Mammary epithelial cell (primary cell): ENCODE data around the gene SEC63.

ENCODE experiments used
- CTCF ChIP-seq, 2 donors: IDR thresholded peaks in 1 of 2; conservative IDR thresholded peaks in 1 of 2; 2 replicates each; pipeline ENCODE4 v1.5.1; 2011 to 2012; ENCODE audit warnings: inconsistent platforms in 2 of 2, low read length in 2 of 2, mild to moderate bottlenecking in 2 of 2, control low read depth in 1 of 2, low read depth in 1 of 2; ENCODE audit not compliant: insufficient read depth in 1 of 2; ENCODE audit errors: extremely low read depth in 1 of 2
- EZH2 ChIP-seq: IDR thresholded peaks from 2 replicates; pipeline ENCODE4 v1.6.1; 2012; ENCODE audit warnings: low read length, inconsistent platforms, borderline replicate concordance

GRCh38 chr6:107870381-107870780, 87.6 kb downstream of the SEC63 start:
- TF ChIP-seq CTCF (conservative IDR thresholded peaks at IDR 0.05 in 1 of 2, IDR thresholded peaks at IDR 0.05 in 1 of 2; ENCODE audit: extremely low read depth in 1 of 2, insufficient read depth in 1 of 2, low read depth in 1 of 2, low read length in 2 of 2) = no peak
- no peak for TF ChIP-seq EZH2
